CD4-positive, alpha-beta T cell (primary cell): ENCODE results near the gene OXNAD1. TPM values are rescaled to one million over a fixed set of nuclear protein-coding genes. Genes with fewer than 3 reads are reported as not detected.

ENCODE experiments used
- ATAC-seq: fragments of 200-7000 bp; cut with Tn5 transposase; one replicate; pipeline ENCODE4 v1.10.0; 2022; ENCODE audit warnings: mild to moderate bottlenecking; ENCODE audit not compliant: poor library complexity
- CTCF ChIA-PET: fragments of 350-600 bp; sonication (Branson Sonifier 250); formaldehyde crosslinking; loops from one replicate; lab custom pipeline; 2021; ENCODE audit warnings: antibody characterized with exemption, inconsistent platforms; lab: Charles Lee
- POLR2A ChIA-PET: fragments of 350-600 bp; sonication (Branson Sonifier 250); formaldehyde crosslinking; loops from one replicate; lab custom pipeline; 2021; ENCODE audit warnings: antibody characterized with exemption, inconsistent platforms; lab: Charles Lee
- DNase-seq, 14 experiments: peaks; one replicate each; pipeline ENCODE4 v3.0.0-alpha.2; 2013 to 2020; ENCODE audit warnings: mixed read lengths in 2 of 14
- H3K27ac ChIP-seq, 2 donors: one replicate each; pipeline versions ENCODE4 v1.5.1 to v1.7.0; 2013; ENCODE audit warnings: low read length in 2 of 2, low read depth in 1 of 2, mild to moderate bottlenecking in 1 of 2
- H3K27me3 ChIP-seq, 2 experiments: 1 replicate in 1 of 2; 2 replicates in 1 of 2; pipeline versions ENCODE4 v1.6.1 to v1.7.0; 2013; ENCODE audit warnings: low read length in 2 of 2, control low read depth in 1 of 2, mild to moderate bottlenecking in 1 of 2, moderate library complexity in 1 of 2; ENCODE audit not compliant: insufficient read depth in 2 of 2, control insufficient read depth in 1 of 2
- H3K36me3 ChIP-seq: one replicate; pipeline ENCODE4 v1.6.1; 2013; ENCODE audit warnings: low read length, control low read depth; ENCODE audit not compliant: insufficient read depth
- H3K4me1 ChIP-seq: one replicate; pipeline ENCODE4 v1.6.1; 2013; ENCODE audit warnings: low read length, control low read depth; ENCODE audit not compliant: insufficient read depth
- H3K4me3 ChIP-seq: one replicate; pipeline ENCODE4 v1.5.1; 2013; ENCODE audit warnings: mild to moderate bottlenecking, low read length, moderate library complexity
- H3K9me3 ChIP-seq, 2 experiments: 1 replicate in 1 of 2; 2 replicates in 1 of 2; pipeline versions ENCODE4 v1.6.1 to v1.7.0; 2013; ENCODE audit warnings: low read length in 2 of 2, mild to moderate bottlenecking in 2 of 2, control low read depth in 1 of 2, moderate library complexity in 1 of 2; ENCODE audit not compliant: control insufficient read depth in 1 of 2, insufficient read depth in 1 of 2
- H3K27ac Mint-ChIP-seq: one replicate; pipeline ENCODE4 v1.8.0; 2020; ENCODE audit warnings: mixed read lengths
- H3K27me3 Mint-ChIP-seq: one replicate; pipeline ENCODE4 v1.8.0; 2021; ENCODE audit warnings: mixed read lengths
- H3K36me3 Mint-ChIP-seq: one replicate; pipeline ENCODE4 v1.8.0; 2021; ENCODE audit warnings: low read depth, mixed read lengths
- H3K4me1 Mint-ChIP-seq: one replicate; pipeline ENCODE4 v1.8.0; 2021; ENCODE audit warnings: low read depth, mixed read lengths
- H3K4me3 Mint-ChIP-seq: one replicate; pipeline ENCODE4 v1.8.0; 2020; ENCODE audit warnings: mild to moderate bottlenecking, mixed read lengths
- H3K9me3 Mint-ChIP-seq: one replicate; pipeline ENCODE4 v1.8.0; 2020; ENCODE audit warnings: mixed read lengths
- intact Hi-C, 2 experiments: fragments of 100-400 bp; cut with DNase I in 1 of 2; cut with micrococcal nuclease in 1 of 2; formaldehyde crosslinking; loops; one replicate each; pipeline versions ENCODE4 v1.15.1 to v1.9.0; 2023 to 2025; cut with DNase I, micrococcal nuclease
- total RNA-seq, 174 experiments: library from RNA in 2 of 174; stranded (reverse) in 2 of 174; gene quantifications; one replicate each; pipeline ENCODE4 v1.2.3 and lab custom pipeline; 2021 to 2026
- TF ChIP-seq, protein P1 (sequence below): fragments of 200-600 bp; IDR thresholded peaks from one replicate; pipeline ENCODE4 v1.8.0; 2022; ENCODE audit warnings: antibody characterized with exemption, mild to moderate bottlenecking

OXNAD1 gene
- total RNA-seq, 2 experiments from 2014 or later, result 135 TPM

DNA sequence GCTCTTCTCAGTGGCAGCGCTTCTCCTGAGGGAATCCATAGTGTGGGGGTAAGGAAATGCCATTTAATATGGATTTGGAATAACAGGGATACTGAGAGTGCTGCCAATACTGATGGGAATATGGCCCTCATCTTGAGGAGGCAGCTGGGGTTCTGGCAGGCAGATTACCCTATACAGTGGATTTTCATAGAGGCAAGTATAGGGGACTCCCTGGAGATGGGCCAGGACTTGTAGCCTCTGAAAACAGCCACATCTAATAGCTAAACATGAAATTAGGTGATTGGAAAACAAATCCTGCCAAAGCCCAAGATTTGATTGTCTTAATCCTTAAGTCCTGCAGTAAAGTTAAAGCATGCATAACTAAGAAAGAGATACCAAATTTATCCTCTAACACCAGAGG is 31.2 kb upstream of the OXNAD1 start:
- Mint-ChIP-seq H3K4me3 (no peak overlapping the region), H3K36me3 (no peaks in the 10 kb centered on the region), H3K9me3 (no peaks in the 10 kb centered on the region), H3K27me3 (peaks cover 3% of the 10 kb centered on the region), H3K4me1 (no peaks in the 10 kb centered on the region), H3K27ac (no peak overlapping the region)
- H3K36me3 ChIP-seq, result no peaks in the 10 kb centered on the region
- no peaks in the 10 kb centered on the region for H3K4me1 ChIP-seq
- H3K9me3 ChIP-seq, result no peaks in the 10 kb centered on the region
- H3K4me3 ChIP-seq, result no peak overlapping the region
- H3K27me3 ChIP-seq, result peaks cover 0 to 4% of the 10 kb centered on the region in 2 experiments
- ChIA-PET POLR2A (no interaction called here), CTCF (interaction anchor here (0.7 kb wide), 1 partner anchor 316 kb away, joined by 3 read pairs; no protein-coding TSS in a partner anchor)
- TF ChIP-seq, protein P1, sequence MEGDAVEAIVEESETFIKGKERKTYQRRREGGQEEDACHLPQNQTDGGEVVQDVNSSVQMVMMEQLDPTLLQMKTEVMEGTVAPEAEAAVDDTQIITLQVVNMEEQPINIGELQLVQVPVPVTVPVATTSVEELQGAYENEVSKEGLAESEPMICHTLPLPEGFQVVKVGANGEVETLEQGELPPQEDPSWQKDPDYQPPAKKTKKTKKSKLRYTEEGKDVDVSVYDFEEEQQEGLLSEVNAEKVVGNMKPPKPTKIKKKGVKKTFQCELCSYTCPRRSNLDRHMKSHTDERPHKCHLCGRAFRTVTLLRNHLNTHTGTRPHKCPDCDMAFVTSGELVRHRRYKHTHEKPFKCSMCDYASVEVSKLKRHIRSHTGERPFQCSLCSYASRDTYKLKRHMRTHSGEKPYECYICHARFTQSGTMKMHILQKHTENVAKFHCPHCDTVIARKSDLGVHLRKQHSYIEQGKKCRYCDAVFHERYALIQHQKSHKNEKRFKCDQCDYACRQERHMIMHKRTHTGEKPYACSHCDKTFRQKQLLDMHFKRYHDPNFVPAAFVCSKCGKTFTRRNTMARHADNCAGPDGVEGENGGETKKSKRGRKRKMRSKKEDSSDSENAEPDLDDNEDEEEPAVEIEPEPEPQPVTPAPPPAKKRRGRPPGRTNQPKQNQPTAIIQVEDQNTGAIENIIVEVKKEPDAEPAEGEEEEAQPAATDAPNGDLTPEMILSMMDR, result no peak
- DNase-seq (no peak), ATAC-seq (no peak)
- intact Hi-C loops, result no loop called here
- no peak overlapping the region for H3K27ac ChIP-seq

DNA sequence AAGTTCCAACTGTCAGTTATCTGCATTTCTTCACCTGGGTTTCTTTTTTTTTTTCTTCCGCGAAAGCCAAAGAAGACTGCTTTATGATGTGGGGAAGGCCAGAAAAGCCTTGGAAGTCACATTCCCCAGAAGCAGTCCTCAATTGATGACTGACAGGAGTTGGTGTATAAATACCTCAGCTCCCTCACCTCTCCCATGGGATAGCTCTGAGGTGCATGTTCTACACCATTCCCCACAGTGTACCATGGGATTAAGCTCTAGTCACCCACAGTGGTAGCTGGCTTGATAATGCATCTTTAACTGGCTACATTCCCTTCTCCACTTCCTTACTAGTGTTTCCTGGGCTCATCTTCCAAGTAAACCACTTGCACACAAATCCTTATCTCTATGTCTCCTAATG is 30.7 kb upstream of the OXNAD1 start:
- Histone ChIP-seq H3K4me1 (no peaks in the 10 kb centered on the region), H3K4me3 (no peak overlapping the region), H3K27me3 (peaks cover 0 to 4% of the 10 kb centered on the region in 2 experiments), H3K27ac (no peak overlapping the region), H3K36me3 (no peaks in the 10 kb centered on the region), H3K9me3 (no peaks in the 10 kb centered on the region)
- ATAC-seq (no peak), DNase-seq (no peak)
- Mint-ChIP-seq H3K4me1 (no peaks in the 10 kb centered on the region), H3K27me3 (peaks cover 3% of the 10 kb centered on the region), H3K27ac (no peak overlapping the region), H3K4me3 (no peak overlapping the region), H3K36me3 (no peaks in the 10 kb centered on the region), H3K9me3 (no peaks in the 10 kb centered on the region)
- intact Hi-C loops, result no loop called here
- POLR2A ChIA-PET, result no interaction called here
- CTCF ChIA-PET, result interaction anchor here (0.7 kb wide), 1 partner anchor 316 kb away, joined by 3 read pairs; no protein-coding TSS in a partner anchor
- TF ChIP-seq, protein P1, result no peak

DNA sequence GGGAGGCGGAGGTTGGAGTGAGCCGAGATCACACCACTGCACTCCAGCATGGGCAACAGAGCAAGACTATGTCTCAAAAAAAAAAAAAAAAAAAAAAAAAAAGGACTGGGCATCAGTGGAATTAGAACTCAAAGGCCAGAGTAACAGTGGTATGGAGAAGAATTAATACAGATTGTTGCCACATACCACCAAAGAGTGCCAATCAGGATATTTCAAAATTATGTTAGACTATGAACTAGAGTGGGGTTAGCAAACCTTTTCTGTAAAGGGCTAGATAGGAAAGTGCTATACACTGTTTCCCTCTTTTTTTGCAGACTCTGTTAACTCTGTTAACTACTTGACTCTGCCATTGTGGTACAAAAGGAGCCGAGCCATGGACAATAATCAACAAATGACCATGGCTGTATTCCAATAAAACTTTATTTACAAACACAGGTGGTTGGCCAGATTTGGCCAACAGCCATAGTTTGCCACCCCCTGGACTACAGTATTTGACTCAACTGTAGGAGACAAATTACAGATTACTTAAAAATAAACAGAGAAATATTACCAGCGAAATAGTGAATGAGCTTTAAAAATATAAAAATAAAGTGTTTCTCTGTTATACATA is 28.9 kb upstream of the OXNAD1 start:
- no peaks in the 10 kb centered on the region for H3K9me3 Mint-ChIP-seq
- no peaks in the 10 kb centered on the region for H3K4me1 ChIP-seq
- H3K4me3 ChIP-seq, result no peak overlapping the region
- no peaks in the 10 kb centered on the region for H3K4me1 Mint-ChIP-seq
- CTCF ChIA-PET, result interaction anchor here (1.0 kb wide), 1 partner anchor 11 kb away, joined by 3 read pairs; no protein-coding TSS in a partner anchor
- ATAC-seq (no peak), DNase-seq (no peak)
- TF ChIP-seq, protein P1, result no peak
- POLR2A ChIA-PET, result no interaction called here
- H3K4me3 Mint-ChIP-seq, result no peak overlapping the region
- intact Hi-C loops, result no loop called here
- H3K27me3 Mint-ChIP-seq, result no peaks in the 10 kb centered on the region
- H3K27me3 ChIP-seq, result no peaks in the 10 kb centered on the region
- no peak overlapping the region for H3K27ac ChIP-seq
- no peaks in the 10 kb centered on the region for H3K36me3 Mint-ChIP-seq
- H3K9me3 ChIP-seq, result no peaks in the 10 kb centered on the region
- no peak overlapping the region for H3K27ac Mint-ChIP-seq
- no peaks in the 10 kb centered on the region for H3K36me3 ChIP-seq
